Keratinocyte (primary cell): Measurements from ENCODE around the gene ONECUT1.

Experiments used
- EZH2 ChIP-seq: IDR thresholded peaks from one replicate; pipeline ENCODE4 v1.6.1; 2012; ENCODE audit warnings: inconsistent platforms, mild to moderate bottlenecking, low read length, moderate library complexity
- TF ChIP-seq, protein P1 (sequence below), 3 experiments: IDR thresholded peaks in 1 of 3; conservative IDR thresholded peaks in 1 of 3; optimal IDR thresholded peaks in 1 of 3; 2 replicates in 2 of 3; 3 replicates in 1 of 3; pipeline versions ENCODE3 to v1.5.1; 2011; ENCODE audit warnings: low read length in 3 of 3, mild to moderate bottlenecking in 3 of 3, moderate library complexity in 2 of 3, control low read depth in 1 of 3, inconsistent platforms in 1 of 3; ENCODE audit not compliant: insufficient read depth in 2 of 3; ENCODE audit errors: extremely low read depth in 1 of 3

DNA sequence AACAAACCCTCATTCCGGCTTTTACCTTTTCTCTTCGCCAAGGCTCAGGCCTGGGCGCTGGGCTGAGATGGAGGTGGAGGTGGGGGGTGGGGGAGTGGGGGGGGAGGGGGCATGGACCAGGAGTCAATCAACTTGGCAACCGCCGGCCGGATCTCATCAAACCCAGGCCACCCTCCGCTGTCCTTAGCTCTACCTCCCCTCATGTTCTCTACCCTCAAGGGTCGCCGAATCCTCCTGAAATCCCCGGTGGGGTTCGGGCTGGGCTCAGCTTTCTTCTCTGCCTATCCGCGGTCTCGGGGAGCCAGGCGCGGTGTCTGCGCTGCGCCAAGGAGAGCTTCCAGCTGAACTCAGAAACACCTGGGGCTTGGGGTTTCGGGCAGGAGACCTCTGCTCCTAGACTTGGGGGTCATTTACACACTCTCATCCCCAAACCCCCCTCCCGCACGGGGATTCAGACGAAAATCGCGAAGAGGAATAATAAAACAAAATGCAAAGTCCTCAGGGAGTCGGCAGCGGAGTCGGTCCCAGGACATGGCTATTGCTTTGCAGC lies 2.5 kb downstream of the ONECUT1 start:
- TF ChIP-seq, protein P1, sequence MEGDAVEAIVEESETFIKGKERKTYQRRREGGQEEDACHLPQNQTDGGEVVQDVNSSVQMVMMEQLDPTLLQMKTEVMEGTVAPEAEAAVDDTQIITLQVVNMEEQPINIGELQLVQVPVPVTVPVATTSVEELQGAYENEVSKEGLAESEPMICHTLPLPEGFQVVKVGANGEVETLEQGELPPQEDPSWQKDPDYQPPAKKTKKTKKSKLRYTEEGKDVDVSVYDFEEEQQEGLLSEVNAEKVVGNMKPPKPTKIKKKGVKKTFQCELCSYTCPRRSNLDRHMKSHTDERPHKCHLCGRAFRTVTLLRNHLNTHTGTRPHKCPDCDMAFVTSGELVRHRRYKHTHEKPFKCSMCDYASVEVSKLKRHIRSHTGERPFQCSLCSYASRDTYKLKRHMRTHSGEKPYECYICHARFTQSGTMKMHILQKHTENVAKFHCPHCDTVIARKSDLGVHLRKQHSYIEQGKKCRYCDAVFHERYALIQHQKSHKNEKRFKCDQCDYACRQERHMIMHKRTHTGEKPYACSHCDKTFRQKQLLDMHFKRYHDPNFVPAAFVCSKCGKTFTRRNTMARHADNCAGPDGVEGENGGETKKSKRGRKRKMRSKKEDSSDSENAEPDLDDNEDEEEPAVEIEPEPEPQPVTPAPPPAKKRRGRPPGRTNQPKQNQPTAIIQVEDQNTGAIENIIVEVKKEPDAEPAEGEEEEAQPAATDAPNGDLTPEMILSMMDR (optimal IDR thresholded peaks at IDR 0.05 in 1 of 3, IDR thresholded peaks at IDR 0.05 in 1 of 3, conservative IDR thresholded peaks at IDR 0.05 in 1 of 3; ENCODE audit: extremely low read depth in 1 of 3, insufficient read depth in 2 of 3, low read length in 3 of 3) = no peak
- TF ChIP-seq EZH2 = no peak
